Cardiac fibroblast (primary cell): ENCODE measurements around the gene CCDC3.
"Not testable (repeated sequence)": the region's sequence is repeated elsewhere in the genome, so short reads cannot be mapped to it uniquely, and the experiment has no call there.

Experiments
- DNase-seq, 2 donors: peaks; one replicate each; pipeline versions ENCODE4 v3.0.0 to v3.0.0-alpha.2; 2010; ENCODE audit warnings: low read depth in 2 of 2
- H3K4me3 ChIP-seq, 2 donors: replicated peaks in 1 of 2; 1 replicate in 1 of 2; 2 replicates in 1 of 2; pipeline ENCODE4 v1.5.1; 2011; ENCODE audit warnings: low read depth in 2 of 2, low read length in 2 of 2, mild to moderate bottlenecking in 2 of 2, moderate library complexity in 1 of 2
- TF ChIP-seq, protein P1 (sequence below): IDR thresholded peaks from one replicate; pipeline ENCODE4 v1.5.1; 2011; ENCODE audit warnings: low read depth, mild to moderate bottlenecking, low read length, inconsistent platforms

Gene CCDC3

DNA sequence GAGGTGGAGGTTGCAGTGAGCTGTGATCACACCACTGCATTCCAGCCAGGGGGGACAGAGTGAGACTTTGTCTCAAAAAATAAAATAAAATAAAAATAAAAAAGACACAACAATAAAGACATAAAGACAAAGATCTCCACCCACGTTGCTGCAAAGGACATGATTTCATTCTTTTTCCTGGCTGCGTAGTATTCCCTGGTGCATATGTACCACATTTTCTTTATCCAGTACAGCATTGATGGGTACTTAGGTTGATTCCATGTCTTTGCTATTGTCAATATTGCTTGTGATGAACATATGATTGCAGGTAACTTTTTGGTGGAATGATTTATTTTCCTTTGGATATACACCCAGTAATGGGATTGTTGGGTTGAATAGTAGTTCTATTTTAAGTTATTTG lies 42.0 kb upstream of the CCDC3 start:
- no peak overlapping the region for H3K4me3 ChIP-seq
- TF ChIP-seq, protein P1, sequence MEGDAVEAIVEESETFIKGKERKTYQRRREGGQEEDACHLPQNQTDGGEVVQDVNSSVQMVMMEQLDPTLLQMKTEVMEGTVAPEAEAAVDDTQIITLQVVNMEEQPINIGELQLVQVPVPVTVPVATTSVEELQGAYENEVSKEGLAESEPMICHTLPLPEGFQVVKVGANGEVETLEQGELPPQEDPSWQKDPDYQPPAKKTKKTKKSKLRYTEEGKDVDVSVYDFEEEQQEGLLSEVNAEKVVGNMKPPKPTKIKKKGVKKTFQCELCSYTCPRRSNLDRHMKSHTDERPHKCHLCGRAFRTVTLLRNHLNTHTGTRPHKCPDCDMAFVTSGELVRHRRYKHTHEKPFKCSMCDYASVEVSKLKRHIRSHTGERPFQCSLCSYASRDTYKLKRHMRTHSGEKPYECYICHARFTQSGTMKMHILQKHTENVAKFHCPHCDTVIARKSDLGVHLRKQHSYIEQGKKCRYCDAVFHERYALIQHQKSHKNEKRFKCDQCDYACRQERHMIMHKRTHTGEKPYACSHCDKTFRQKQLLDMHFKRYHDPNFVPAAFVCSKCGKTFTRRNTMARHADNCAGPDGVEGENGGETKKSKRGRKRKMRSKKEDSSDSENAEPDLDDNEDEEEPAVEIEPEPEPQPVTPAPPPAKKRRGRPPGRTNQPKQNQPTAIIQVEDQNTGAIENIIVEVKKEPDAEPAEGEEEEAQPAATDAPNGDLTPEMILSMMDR = no peak
- no peak for DNase-seq

- H3K4me3 ChIP-seq = no peak overlapping the region
- no peak for DNase-seq
- TF ChIP-seq, protein P1 = no peak
Observed at GRCh38 chr10:13039761-13040160, 38.2 kb upstream of the CCDC3 start.

DNA sequence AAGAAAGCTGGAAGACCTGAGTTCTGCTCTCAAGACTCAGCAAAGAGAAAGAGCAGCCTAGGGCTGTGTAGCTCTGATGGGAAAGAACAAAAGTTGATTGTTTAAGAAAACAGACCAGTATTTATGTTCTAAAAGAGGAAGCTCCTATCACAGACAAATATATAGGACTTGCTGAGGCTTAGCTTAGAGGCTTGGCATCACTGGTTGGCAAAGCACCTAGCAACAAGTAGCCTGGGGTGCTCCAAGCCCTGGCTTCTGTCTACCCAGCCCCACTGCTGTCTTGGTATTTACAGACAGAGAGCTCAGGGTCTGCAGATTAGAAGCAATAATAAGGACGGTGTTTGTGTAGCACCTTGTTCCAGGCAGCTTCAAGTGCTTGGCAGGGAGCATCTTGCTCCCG lies 36.9 kb upstream of the CCDC3 start:
- TF ChIP-seq, protein P1 = no peak
- no peak for DNase-seq
- no peak overlapping the region for H3K4me3 ChIP-seq

GRCh38 chr10:13037832-13038231 lies 36.3 kb upstream of the CCDC3 start:
- no peak overlapping the region for H3K4me3 ChIP-seq
- no peak for DNase-seq

DNA sequence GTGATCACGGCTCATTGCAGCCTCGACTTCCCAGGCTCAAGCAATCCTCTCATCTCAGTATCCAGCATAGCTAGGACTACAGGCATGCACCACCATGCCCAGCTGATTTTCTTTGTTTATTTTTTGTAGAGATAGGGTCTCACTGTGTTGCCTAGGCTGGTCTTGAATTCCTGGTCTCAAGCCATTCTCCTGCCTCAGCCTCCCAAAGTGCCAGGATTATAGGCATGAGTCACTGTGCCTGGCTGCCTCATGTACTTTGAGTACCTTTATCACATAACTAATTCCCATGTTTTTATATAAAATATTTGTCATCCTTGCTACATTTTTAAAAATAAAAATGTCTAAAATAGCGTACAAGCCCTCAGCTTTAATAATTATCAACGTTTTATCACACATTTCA lies 35.3 kb upstream of the CCDC3 start:
- TF ChIP-seq, protein P1 = no peak
- DNase-seq = no peak
- H3K4me3 ChIP-seq = no peak overlapping the region

More at GRCh38 chr10:13037832-13038231, 36.3 kb upstream of the CCDC3 start:
- TF ChIP-seq, protein P1 = no peak

- not testable (repeated sequence) for H3K4me3 ChIP-seq, DNase-seq
Observed at GRCh38 chr10:13035731-13036130, 34.2 kb upstream of the CCDC3 start.

- DNase-seq = no peak
- TF ChIP-seq, protein P1 = no peak
- no peak overlapping the region for H3K4me3 ChIP-seq
Observed at GRCh38 chr10:13026873-13027272, 25.4 kb upstream of the CCDC3 start.
